ENCODE data around the gene CELF2. TPM values are rescaled to one million over a fixed set of nuclear protein-coding genes. Genes with fewer than 3 reads are reported as not detected.

The CELF2 gene
- total RNA-seq, result 33.8 and 35.8 TPM in 2 replicates
- long read RNA-seq, full-length matches to known transcripts, result 17 of 122 reads
- long read RNA-seq, partial matches to known transcripts, result 25 of 122 reads
- long read RNA-seq, other reads (novel, unspliced or antisense), result 80 of 122 reads

DNA sequence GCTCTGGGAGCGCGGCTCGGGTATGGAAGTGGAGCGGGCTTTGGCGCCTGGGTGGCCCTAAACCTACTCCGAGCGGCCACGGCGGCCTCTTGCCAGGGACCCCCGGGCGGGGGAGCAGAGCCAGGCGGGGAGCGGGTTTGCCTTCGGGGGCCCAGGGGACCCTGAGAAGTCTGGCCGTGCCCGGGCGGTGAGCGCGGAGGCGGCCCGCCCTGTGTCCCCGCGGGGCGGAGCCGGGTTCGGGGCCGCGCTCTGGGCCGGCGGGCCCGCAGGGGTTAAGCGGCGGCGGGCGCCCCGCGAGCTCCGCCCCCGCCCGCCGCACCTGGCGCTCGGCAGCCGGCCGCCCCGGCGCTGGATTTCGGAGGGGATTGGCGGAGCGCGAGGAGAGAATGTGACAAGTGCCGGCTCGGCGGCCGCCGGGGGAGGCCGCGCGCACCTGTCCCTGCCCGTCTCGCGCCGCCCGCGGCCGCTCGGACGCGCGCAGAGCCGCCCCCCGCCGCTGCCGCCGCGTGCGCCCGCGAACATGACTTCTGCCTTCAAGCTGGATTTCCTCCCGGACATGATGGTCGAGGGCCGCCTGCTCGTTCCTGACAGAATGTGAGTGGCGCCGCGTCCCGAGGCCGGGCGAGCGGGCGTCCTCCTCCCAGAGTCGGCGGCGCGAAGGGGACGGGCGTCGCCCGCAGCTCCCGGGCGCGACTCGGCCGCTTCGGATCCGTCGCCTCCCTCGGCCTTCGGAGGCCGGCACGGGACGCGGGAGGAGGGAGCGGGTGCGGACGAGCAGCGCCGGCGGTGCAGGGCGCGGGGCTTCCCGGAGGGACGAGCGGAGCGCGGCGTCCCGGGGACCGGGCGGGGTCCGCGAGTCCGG, at the start of gene CELF2:
TSS of gene CELF2 (plus strand) at position 303 of the 862 bp plus-strand sequence. CDS start at position 521, 218 bp downstream.
- peak; percentile 85 for DNase-seq (ENCODE audit: extremely low spot score, unreplicated experiment)
- Mint-ChIP-seq H3K27ac (ENCODE audit: unreplicated experiment) (peak within 1 kb of the TSS; percentile 80), H3K4me1 (ENCODE audit: unreplicated experiment) (peaks cover 13% of the 10 kb centered on the region), H3K27me3 (ENCODE audit: unreplicated experiment) (peaks cover 8% of the 10 kb centered on the region), H3K36me3 (ENCODE audit: unreplicated experiment) (no peaks in the 10 kb centered on the region), H3K4me3 (ENCODE audit: unreplicated experiment) (peak within 1 kb of the TSS; percentile 72), H3K9me3 (ENCODE audit: unreplicated experiment) (no peaks in the 10 kb centered on the region)
- no peak for TF ChIP-seq CTCF (IDR thresholded peaks at IDR 0.05)

DNA sequence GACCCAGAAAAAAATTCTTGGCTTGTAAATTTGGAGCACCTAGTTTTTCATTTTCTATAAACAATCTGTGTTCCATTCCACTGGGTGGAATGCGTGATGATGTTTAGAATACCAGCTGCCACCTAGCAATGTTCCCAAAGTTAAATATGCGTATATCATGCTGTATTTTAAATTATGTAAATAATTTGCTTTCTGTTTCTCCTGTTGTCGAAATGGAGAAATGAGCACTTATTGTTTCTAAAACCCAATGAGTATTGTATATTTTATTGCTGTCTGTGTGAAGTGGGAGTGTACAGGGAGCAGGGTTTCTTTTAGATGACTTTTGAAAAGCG, 49.4 kb upstream of the CELF2 start:
- peaks cover 4% of the 10 kb centered on the region for H3K27me3 Mint-ChIP-seq (ENCODE audit: unreplicated experiment)
- H3K27ac Mint-ChIP-seq (ENCODE audit: unreplicated experiment), result no peak overlapping the region
- TF ChIP-seq CTCF (IDR thresholded peaks at IDR 0.05), result no peak
- no peak overlapping the region for H3K4me3 Mint-ChIP-seq (ENCODE audit: unreplicated experiment)
- H3K9me3 Mint-ChIP-seq (ENCODE audit: unreplicated experiment), result no peaks in the 10 kb centered on the region
- DNase-seq (ENCODE audit: extremely low spot score, unreplicated experiment), result no peak
- no peaks in the 10 kb centered on the region for H3K36me3 Mint-ChIP-seq (ENCODE audit: unreplicated experiment)
- H3K4me1 Mint-ChIP-seq (ENCODE audit: unreplicated experiment), result no peaks in the 10 kb centered on the region

DNA sequence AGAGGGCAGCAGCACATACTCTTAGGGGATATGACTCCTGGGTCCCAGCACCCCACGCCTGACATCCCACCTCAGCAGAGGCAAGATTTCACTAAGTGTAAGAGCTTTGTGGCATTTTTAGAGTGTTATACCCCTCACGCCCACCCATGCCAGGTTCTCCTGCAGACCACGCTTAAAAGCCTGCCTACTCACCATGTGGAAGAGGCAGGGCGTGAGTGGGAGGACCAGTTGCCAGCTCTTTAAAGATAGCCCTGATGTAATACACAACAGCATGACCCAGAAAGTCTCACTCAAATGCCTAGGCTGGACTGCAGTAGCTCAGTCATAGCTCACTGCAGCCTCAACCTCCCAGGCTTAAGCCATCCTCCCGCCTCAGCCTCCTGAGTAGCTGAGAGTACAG, 44.4 kb upstream of the CELF2 start:
- Mint-ChIP-seq H3K27me3 (ENCODE audit: unreplicated experiment) (peaks cover 23% of the 10 kb centered on the region), H3K9me3 (ENCODE audit: unreplicated experiment) (peaks cover 5% of the 10 kb centered on the region), H3K27ac (ENCODE audit: unreplicated experiment) (no peak overlapping the region), H3K36me3 (ENCODE audit: unreplicated experiment) (no peaks in the 10 kb centered on the region), H3K4me1 (ENCODE audit: unreplicated experiment) (no peaks in the 10 kb centered on the region), H3K4me3 (ENCODE audit: unreplicated experiment) (no peak overlapping the region)
- no peak for DNase-seq (ENCODE audit: extremely low spot score, unreplicated experiment)
- no peak for TF ChIP-seq CTCF (IDR thresholded peaks at IDR 0.05)

- TF ChIP-seq CTCF (IDR thresholded peaks at IDR 0.05), result no peak
- no peak for DNase-seq (ENCODE audit: extremely low spot score, unreplicated experiment)
- Mint-ChIP-seq H3K27ac (ENCODE audit: unreplicated experiment) (no peak overlapping the region), H3K9me3 (ENCODE audit: unreplicated experiment) (peaks cover 5% of the 10 kb centered on the region), H3K4me3 (ENCODE audit: unreplicated experiment) (no peak overlapping the region), H3K4me1 (ENCODE audit: unreplicated experiment) (no peaks in the 10 kb centered on the region), H3K36me3 (ENCODE audit: unreplicated experiment) (no peaks in the 10 kb centered on the region), H3K27me3 (ENCODE audit: unreplicated experiment) (peaks cover 23% of the 10 kb centered on the region)
These were observed 42.0 kb upstream of the CELF2 start for GRCh38 chr10:10975647-10976046.

DNA sequence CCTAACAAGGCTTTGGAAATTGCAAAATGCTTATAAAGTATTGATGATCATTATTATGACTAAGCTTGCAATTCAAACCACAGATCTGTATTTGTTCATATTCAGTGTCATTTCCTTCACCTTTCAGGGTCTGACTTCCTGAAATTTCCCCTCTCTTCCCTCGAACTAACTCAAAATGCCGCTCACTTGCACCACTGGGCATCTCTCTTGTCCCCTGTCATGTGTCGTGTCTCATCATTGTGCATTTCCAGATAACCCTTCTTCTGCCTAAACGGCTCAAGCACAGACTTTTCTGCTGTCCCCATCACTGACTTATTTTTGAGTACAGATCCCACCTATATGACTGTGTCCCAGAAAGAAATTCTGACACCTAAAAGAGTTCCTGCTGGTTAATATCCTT, 41.0 kb upstream of the CELF2 start:
- Mint-ChIP-seq H3K4me3 (ENCODE audit: unreplicated experiment) (no peak overlapping the region), H3K27me3 (ENCODE audit: unreplicated experiment) (peaks cover 18% of the 10 kb centered on the region)
- DNase-seq (ENCODE audit: extremely low spot score, unreplicated experiment), result no peak

More for the DNA sequence above, 41.0 kb upstream of the CELF2 start:
- Mint-ChIP-seq H3K9me3 (ENCODE audit: unreplicated experiment) (peaks cover 5% of the 10 kb centered on the region), H3K4me1 (ENCODE audit: unreplicated experiment) (no peaks in the 10 kb centered on the region), H3K27ac (ENCODE audit: unreplicated experiment) (no peak overlapping the region), H3K36me3 (ENCODE audit: unreplicated experiment) (no peaks in the 10 kb centered on the region)
- TF ChIP-seq CTCF (IDR thresholded peaks at IDR 0.05), result no peak

Measured in osteocyte (in vitro differentiated cells).